ENCODE measurements around the gene TANK.
A peak's percentile ranks its signal among the peaks of the same experiment; 100 is the strongest.

TANK gene, protein sequence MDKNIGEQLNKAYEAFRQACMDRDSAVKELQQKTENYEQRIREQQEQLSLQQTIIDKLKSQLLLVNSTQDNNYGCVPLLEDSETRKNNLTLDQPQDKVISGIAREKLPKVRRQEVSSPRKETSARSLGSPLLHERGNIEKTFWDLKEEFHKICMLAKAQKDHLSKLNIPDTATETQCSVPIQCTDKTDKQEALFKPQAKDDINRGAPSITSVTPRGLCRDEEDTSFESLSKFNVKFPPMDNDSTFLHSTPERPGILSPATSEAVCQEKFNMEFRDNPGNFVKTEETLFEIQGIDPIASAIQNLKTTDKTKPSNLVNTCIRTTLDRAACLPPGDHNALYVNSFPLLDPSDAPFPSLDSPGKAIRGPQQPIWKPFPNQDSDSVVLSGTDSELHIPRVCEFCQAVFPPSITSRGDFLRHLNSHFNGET

GRCh38 chr2:161160226-161161073 lies at the start of gene TANK:
Gene TANK, plus strand, starts transcription at chr2:161160428. Its CDS starts 19,235 bp downstream, at chr2:161179663.
- DNase-seq: peak; percentile 37 to 90 (median 78)

- DNase-seq: no peak
Observed at GRCh38 chr2:161111531-161111930, 48.7 kb upstream of the TANK start.

GRCh38 chr2:161112908-161113307 lies 47.3 kb upstream of the TANK start:
- DNase-seq: no peak

GRCh38 chr2:161113693-161114575 lies 46.3 kb upstream of the TANK start:
- DNase-seq: no peak

DNA sequence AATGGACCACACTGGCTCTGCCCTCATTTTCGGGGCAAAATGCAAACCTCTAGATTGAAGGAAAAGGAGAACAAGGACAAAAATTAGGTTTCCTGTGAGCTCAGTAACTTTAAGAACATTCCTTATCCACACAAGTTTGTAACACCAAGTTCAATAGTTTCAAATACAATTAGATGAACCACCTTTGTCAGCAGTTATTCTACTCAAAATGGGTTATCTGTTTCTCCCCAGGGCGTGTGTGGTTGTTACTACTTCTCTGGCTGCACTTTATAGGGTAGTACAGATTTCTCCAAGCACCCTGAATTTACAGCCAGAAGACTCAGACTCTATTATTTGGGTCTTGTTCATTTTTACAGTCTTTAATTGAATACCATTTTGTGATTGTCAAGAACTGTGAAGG lies 45.0 kb upstream of the TANK start:
- DNase-seq: no peak

GRCh38 chr2:161115605-161116380 lies 44.4 kb upstream of the TANK start:
- no peak for DNase-seq

DNA sequence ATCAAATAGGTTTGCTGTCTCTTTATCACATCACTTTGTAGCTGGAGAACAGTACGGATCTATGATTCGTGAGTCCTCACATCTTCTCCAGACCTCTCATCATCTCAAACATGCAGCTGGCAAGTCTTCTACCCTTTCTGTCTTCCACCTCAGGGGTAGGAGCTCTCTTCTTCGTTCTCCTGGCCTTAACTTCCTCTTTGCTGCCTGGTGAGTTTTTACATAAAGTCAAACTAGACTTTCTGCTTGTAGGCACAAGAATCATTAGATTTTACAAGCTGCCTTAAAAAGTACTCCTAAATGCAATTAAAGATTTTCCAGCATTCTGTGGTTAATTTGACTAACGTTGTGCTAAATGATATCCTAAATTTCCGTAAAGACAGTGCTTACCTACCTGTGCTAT lies 43.7 kb upstream of the TANK start:
- DNase-seq: no peak

GRCh38 chr2:161117506-161117905 lies 42.7 kb upstream of the TANK start:
- DNase-seq: no peak

DNA sequence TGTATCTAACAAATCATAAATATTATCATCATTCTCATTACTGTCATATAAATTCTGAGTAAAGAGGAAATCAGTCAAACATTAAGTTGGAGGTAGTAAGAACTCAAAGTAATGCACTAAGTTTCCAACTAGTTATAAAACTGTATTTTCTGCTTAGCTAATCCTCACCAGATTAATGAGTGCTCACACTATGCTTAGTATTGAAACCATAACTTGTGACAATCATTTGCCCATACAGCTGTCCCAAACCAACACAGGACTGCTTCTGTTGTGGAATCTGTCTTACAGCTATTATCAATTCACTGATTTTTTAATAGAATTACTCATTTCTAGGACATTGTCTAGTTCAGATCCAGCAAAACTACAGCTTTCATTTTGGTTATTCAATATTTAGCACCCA lies 41.5 kb upstream of the TANK start:
- no peak for DNase-seq

DNA sequence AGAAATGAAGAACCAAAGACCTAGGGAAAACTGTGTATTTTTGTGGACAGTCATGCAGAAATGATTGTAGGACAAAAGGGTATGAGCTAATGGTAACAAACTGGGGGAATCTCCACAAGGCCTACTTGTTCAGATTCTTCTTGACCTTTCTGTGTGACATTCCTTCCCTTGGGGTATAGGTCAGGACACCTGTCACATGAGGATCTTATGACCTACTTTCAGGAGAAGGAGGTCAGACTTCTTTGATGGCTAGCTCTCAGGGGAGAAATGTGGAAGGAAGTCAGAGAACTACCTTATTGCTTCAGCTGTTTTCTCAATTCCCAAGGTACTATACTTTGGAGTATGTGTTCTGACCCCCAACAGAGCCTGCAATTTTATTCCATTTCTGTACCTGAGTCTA lies 40.7 kb upstream of the TANK start:
- DNase-seq: no peak

DNA sequence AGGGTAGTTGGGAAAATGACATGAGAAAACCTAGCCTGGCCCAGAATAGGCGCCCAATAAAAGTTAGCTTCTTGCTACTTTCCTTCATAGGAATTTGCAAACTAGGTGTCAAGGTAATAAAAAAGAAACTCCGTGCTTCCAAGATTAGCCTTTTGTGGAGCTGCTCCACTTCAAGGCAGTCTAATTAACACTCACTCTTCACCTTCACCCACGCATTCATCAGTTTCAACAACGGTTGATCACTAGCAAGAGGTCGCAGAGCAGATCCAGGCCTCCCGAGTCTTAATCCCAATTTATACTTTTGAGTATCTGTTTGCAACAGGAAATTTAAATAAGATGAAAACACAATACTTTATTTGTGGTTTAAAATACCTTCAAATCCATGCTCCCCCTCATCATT lies 39.5 kb upstream of the TANK start:
- no peak for DNase-seq

- no peak for DNase-seq
Observed at GRCh38 chr2:161121622-161122021, 38.6 kb upstream of the TANK start.

GRCh38 chr2:161122772-161123530 lies 37.3 kb upstream of the TANK start:
- DNase-seq: peak in 19 of 56 donors; percentile 1 to 69 (median 18)

- no peak for DNase-seq
Observed at GRCh38 chr2:161123531-161124030, 36.6 kb upstream of the TANK start.

DNA sequence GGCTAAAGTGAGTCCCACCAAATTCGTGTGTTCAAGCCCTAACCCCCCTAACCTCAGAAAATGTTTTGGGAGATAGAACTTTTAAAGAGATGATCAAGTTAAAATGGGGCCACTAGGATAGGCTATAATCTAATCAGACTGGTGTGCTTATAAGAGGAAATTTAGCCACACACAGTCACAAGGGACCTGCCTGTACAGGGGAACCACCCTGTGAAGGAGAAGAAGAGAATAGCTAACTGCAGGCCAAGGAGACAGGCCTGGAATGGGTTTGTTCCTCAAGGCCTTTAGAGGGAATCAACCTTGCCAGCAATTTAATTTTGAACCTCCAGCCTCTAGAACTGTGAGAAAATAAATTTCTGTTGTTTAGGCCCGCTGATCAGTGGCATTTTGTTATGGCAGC lies 36.0 kb upstream of the TANK start:
- DNase-seq: no peak

DNA sequence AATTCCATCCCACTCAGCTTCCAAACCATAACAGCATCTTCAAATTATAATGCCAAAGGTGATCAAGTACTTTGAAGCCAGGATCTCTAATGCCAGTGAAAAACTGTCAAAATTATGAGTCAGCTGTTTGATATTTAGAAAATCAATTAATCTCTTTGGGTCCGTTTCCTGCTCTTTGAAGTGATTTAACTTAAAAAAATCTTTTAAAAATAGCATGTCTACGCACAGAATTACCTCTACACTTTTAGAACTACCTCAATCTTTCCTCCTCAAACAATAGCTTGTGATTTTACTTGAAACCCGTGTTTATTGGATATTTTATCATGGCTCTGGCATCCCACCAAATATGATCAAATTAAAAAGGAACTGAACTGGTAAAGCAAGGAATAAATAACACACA lies 31.3 kb upstream of the TANK start:
- no peak for DNase-seq

DNA sequence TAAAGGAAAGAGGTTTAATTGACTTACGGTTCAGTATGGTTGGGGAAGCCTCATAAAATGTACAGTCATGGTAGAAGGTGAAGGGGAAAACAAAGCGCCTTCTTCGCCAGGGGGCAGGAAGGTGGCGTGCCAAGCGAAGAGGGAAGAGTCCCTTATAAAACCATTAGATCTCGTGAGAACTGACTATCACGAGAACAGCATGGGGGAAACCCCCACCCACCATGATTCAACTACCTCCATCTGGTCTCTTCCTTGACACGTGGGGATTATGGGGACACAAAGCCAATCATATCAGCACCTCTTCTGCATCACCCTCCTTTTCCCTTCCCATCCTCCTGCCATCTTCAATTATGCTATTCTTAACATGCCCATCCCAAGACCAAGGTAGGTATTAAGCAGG lies 29.9 kb upstream of the TANK start:
- DNase-seq: no peak

- no peak for DNase-seq
Observed at GRCh38 chr2:161131074-161131680, 29.1 kb upstream of the TANK start.

DNA sequence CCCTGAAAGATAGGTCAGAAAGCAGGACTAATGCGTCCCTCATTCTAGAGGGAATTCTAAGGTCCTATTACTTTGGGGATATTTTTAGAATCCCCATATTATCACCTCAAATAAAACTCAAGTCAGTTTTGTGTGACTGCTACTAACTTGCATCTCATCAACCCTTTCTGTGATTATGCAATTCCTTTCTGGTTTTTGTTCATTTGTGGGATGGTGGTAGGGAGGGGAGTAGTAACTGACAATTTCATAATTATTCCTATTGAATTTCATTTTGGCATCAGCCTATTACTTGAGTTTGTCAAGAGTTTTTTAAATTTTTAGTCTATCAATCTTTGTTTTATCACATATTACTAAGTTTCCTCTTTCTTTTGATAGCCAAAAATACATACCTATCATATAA lies 28.4 kb upstream of the TANK start:
- DNase-seq: no peak

All from amygdala (tissue), 56 donors.